Measurements from ENCODE around the gene PACS2.

The PACS2 gene

GRCh38 chr14:105391541-105391940 lies 77.0 kb downstream of the PACS2 start:
- DNase-seq, result no peak
- in situ Hi-C loops (cut with MboI; ENCODE audit: low pct_unique_long_range_greater_than_20kb, low sequenced_read_pairs), result no loop called here

- in situ Hi-C loops (cut with MboI; ENCODE audit: low pct_unique_long_range_greater_than_20kb, low sequenced_read_pairs), result no loop called here
- no peak for DNase-seq
Measured at GRCh38 chr14:105392131-105393090, 77.9 kb downstream of the PACS2 start.

- DNase-seq, result no peak
- in situ Hi-C loops (cut with MboI; ENCODE audit: low pct_unique_long_range_greater_than_20kb, low sequenced_read_pairs), result no loop called here
Measured at GRCh38 chr14:105393151-105393550, 78.6 kb downstream of the PACS2 start.

- in situ Hi-C loops (cut with MboI; ENCODE audit: low pct_unique_long_range_greater_than_20kb, low sequenced_read_pairs), result no loop called here
- no peak for DNase-seq
Measured at GRCh38 chr14:105394714-105395537, 80.4 kb downstream of the PACS2 start.

GRCh38 chr14:105395538-105395854 lies 80.9 kb downstream of the PACS2 start:
- in situ Hi-C loops (cut with MboI; ENCODE audit: low pct_unique_long_range_greater_than_20kb, low sequenced_read_pairs), result no loop called here
- no peak for DNase-seq

GRCh38 chr14:105397350-105397931 lies 82.9 kb downstream of the PACS2 start:
- in situ Hi-C loops (cut with MboI; ENCODE audit: low pct_unique_long_range_greater_than_20kb, low sequenced_read_pairs), result no loop called here
- no peak for DNase-seq

- DNase-seq, result peak; percentile 86
- in situ Hi-C loops (cut with MboI; ENCODE audit: low pct_unique_long_range_greater_than_20kb, low sequenced_read_pairs), result no loop called here
Measured at GRCh38 chr14:105398044-105398725, 83.6 kb downstream of the PACS2 start, which contains the start of gene TEX22. TEX22 (plus strand) TSS chr14:105398538; CDS start chr14:105399341, 803 bp downstream.

GRCh38 chr14:105398726-105399465 lies 84.3 kb downstream of the PACS2 start:
- in situ Hi-C loops (cut with MboI; ENCODE audit: low pct_unique_long_range_greater_than_20kb, low sequenced_read_pairs), result no loop called here
- DNase-seq, result peak; percentile 52

- DNase-seq, result no peak
- in situ Hi-C loops (cut with MboI; ENCODE audit: low pct_unique_long_range_greater_than_20kb, low sequenced_read_pairs), result no loop called here
Measured at GRCh38 chr14:105399466-105399775, 84.9 kb downstream of the PACS2 start.

- no peak for DNase-seq
- in situ Hi-C loops (cut with MboI; ENCODE audit: low pct_unique_long_range_greater_than_20kb, low sequenced_read_pairs), result no loop called here
Measured at GRCh38 chr14:105400016-105400415, 85.5 kb downstream of the PACS2 start.

- no peak for DNase-seq
- in situ Hi-C loops (cut with MboI; ENCODE audit: low pct_unique_long_range_greater_than_20kb, low sequenced_read_pairs), result no loop called here
Measured at GRCh38 chr14:105401699-105402098, 87.2 kb downstream of the PACS2 start.

GRCh38 chr14:105408592-105408991 lies 94.0 kb downstream of the PACS2 start:
- in situ Hi-C loops (cut with MboI; ENCODE audit: low pct_unique_long_range_greater_than_20kb, low sequenced_read_pairs), result no loop called here
- DNase-seq, result no peak

GRCh38 chr14:105409364-105409763 lies 94.8 kb downstream of the PACS2 start:
- in situ Hi-C loops (cut with MboI; ENCODE audit: low pct_unique_long_range_greater_than_20kb, low sequenced_read_pairs), result no loop called here
- no peak for DNase-seq

- DNase-seq, result no peak
- in situ Hi-C loops (cut with MboI; ENCODE audit: low pct_unique_long_range_greater_than_20kb, low sequenced_read_pairs), result no loop called here
Measured at GRCh38 chr14:105410642-105411016, 96.1 kb downstream of the PACS2 start.

GRCh38 chr14:105411017-105411941 lies 96.7 kb downstream of the PACS2 start:
- DNase-seq, result no peak
- in situ Hi-C loops (cut with MboI; ENCODE audit: low pct_unique_long_range_greater_than_20kb, low sequenced_read_pairs), result no loop called here

- DNase-seq, result no peak
- in situ Hi-C loops (cut with MboI; ENCODE audit: low pct_unique_long_range_greater_than_20kb, low sequenced_read_pairs), result no loop called here
Measured at GRCh38 chr14:105411985-105412770, 97.6 kb downstream of the PACS2 start.

All from KBM-7 (cell line).